Sciatic nerve (tissue), 2 donors: Measurements from ENCODE around the gene MAGEB2. TPM values are rescaled to one million over a fixed set of nuclear protein-coding genes. Genes with fewer than 3 reads are reported as not detected.

Experiments
- ATAC-seq: fragments of 200-7000 bp; cut with Tn5 transposase; one replicate; pipeline ENCODE4 v1.9.1; 2020; ENCODE audit warnings: mild to moderate bottlenecking, moderate library complexity
- DNase-seq: peaks from one replicate; pipeline ENCODE4 v3.0.0-alpha.2; 2020; ENCODE audit warnings: low spot score
- intact Hi-C: fragments of 100-400 bp; cut with DNase I; formaldehyde crosslinking; loops from one replicate; pipeline ENCODE4 v1.14.2; 2022
- total RNA-seq: library from RNA; stranded (reverse); fragmentation: NEBNext Ultra II Directional; extraction: Animal tissue kit (Norgen Biotek cat#: 25700); gene quantifications from one replicate; pipeline ENCODE4 v1.2.1, GENCODE V29; 2021
- donor health status: DM: no; HTN: no; CAD: no.
- donor health status: DM: no; HTN: no; CAD: no.

The MAGEB2 gene
- total RNA-seq, 1 donor from 2014 or later: not detected

DNA sequence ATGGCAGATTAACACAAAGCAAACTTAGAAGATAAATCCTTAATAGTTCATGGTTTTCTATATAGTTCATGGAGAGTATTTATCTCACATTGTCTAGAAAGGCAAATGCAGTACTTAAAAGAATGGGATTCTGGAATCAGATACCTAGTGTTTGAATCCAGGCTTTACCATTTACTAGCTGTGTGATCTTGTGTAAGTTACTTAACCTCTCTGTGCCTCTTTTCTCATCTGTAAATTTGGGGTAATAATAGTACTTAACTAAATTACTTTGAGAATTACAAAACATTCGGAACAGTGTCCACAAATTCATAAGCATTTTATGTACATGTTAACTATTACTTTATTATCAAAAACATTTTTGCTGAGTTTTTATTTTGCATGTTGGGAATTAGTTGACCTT lies 47.4 kb downstream of the MAGEB2 start:
- DNase-seq: no peak
- no peak for ATAC-seq
- intact Hi-C loops: no loop called here

Other genes starting within 250 kb of the MAGEB2 start
- gene MAGEB3, start 15.1 kb downstream of the MAGEB2 start, total RNA-seq: not detected
- not detected for gene MAGEB4, start 26.4 kb downstream of the MAGEB2 start, total RNA-seq
- not detected for gene MAGEB1, start 31.6 kb downstream of the MAGEB2 start, total RNA-seq
- gene NR0B1, start 93.8 kb downstream of the MAGEB2 start, total RNA-seq: 1.9 TPM